Rectal smooth muscle tissue (tissue), 1 donor: ENCODE measurements around the gene STK38.

Experiments
- H3K27ac ChIP-seq: one replicate; pipeline ENCODE4 v1.7.0; 2013; ENCODE audit warnings: low read depth, low read length, inconsistent platforms
- H3K27me3 ChIP-seq: one replicate; pipeline ENCODE4 v1.7.0; 2013; ENCODE audit warnings: low read length; ENCODE audit not compliant: control insufficient read depth, insufficient read depth
- H3K36me3 ChIP-seq: one replicate; pipeline ENCODE4 v1.7.0; 2013; ENCODE audit warnings: low read length; ENCODE audit not compliant: control insufficient read depth, insufficient read depth
- H3K4me1 ChIP-seq: one replicate; pipeline ENCODE4 v1.7.0; 2013; ENCODE audit warnings: low read length; ENCODE audit not compliant: control insufficient read depth, insufficient read depth
- H3K4me3 ChIP-seq: one replicate; pipeline ENCODE4 v1.7.0; 2013; ENCODE audit warnings: low read length
- H3K9ac ChIP-seq: one replicate; pipeline ENCODE4 v1.7.0; 2013; ENCODE audit warnings: low read length

The STK38 gene

DNA sequence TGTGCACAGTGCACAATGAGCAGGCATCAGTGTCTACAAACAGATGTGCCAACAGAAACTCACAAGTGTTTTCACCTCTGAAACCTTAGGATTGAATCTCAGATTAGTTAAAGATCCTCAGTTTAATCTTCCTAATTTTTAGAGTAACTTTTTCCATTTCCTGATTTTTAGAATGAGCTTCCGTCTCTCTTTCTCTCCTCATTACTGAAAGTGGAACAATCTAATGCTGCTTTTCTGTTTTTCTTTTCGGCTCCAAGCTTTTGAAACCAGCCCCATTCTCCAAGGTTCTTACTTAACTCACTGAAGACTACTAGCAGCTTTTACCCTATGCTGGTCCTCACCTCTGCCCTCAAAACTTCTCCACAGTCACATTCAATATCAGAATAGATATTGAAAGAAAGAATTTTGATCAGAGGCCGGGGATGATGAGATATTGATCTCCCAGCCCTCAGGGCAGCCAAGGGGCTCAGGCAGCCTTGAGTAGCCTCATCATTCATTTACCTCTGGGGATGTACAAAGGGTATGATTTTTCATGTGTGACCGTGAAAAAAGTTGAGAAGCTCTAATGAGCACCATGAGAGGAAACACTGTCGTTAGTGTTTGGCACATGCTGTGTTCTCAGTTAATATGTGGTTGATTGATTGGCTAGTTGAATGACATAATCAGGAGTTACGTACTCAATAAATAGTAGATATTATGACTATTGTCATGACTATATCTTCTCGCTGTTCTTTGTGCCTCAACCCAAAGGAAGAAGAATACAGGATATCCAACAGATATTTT lies 11.9 kb upstream of the STK38 start:
- Histone ChIP-seq H3K4me1 (peaks cover 2% of the 10 kb centered on the region), H3K4me3 (no peak overlapping the region), H3K27ac (no peak overlapping the region), H3K27me3 (no peaks in the 10 kb centered on the region), H3K36me3 (no peaks in the 10 kb centered on the region), H3K9ac (no peak overlapping the region)

DNA sequence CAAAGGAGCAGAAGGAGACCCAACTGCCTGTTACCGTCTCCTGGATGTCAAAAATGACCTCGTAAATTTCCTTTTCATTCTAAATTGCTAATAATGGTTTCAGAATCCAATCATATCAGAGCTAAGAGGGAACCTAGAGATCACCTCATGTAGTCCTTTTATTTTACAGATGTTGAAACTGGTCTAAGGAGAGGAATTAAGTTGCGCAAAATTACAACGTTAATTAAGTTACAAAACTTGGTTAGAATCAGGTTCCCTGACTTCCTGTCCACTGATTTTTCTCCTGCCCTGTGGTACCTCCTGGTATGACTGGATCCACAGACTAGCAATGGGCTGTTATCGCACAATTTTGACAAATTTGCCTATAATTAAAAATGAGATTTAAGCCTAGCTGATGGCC lies 9.0 kb upstream of the STK38 start:
- no peak overlapping the region for H3K4me3 ChIP-seq
- no peaks in the 10 kb centered on the region for H3K27me3 ChIP-seq
- H3K36me3 ChIP-seq, result no peaks in the 10 kb centered on the region
- no peak overlapping the region for H3K9ac ChIP-seq
- H3K4me1 ChIP-seq, result peaks cover 2% of the 10 kb centered on the region
- no peak overlapping the region for H3K27ac ChIP-seq

DNA sequence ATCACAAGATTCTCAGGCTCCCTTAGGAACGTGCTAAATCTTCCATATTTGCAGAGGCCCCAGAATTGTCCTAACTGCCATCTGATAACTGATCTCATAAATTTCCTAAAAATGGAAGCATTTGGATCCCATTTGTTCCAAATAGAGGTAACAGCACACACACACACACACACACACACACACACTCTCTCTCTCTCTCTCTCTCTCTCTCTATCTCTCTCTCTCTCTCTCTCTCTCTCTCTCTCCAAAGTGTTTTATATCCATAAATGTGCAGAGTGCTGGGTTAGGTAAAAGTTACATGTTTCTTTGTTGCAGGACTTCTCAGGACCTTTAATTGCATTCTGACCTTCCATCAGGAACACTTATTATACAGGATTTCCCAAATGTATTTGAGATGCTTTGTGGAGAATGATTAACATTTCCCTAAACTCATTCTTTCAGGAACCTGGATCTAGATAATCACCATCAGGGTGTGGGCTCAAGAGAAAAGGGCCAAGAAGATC lies 8.5 kb upstream of the STK38 start:
- H3K27me3 ChIP-seq, result no peaks in the 10 kb centered on the region
- peaks cover 2% of the 10 kb centered on the region for H3K4me1 ChIP-seq
- no peak overlapping the region for H3K4me3 ChIP-seq
- no peak overlapping the region for H3K27ac ChIP-seq
- H3K36me3 ChIP-seq, result no peaks in the 10 kb centered on the region
- H3K9ac ChIP-seq, result no peak overlapping the region

DNA sequence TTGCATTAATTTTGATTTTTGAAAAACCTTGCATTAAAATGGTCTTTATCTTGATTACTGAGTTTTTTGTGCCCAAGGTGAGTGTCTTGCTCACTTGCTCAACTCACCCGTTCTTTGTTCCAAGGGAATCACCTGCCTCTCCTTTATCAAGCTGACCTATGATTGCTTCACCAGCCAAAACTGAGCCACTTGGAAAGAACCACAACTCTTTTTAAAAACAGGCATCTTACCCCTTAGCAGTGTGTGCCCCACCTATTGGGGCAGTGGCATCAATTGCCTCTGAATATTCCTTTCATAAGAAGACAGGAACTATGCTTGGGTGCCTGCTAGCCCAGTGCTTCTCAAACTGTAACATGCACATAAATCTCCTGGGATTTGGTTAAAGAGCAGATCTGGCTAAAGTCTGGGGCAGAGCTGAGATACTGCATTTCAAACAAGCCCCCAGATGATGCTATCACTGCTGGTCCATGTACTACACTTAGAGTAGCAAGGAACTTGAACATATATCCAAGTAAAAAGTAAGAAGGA lies 3.3 kb upstream of the STK38 start:
- Histone ChIP-seq H3K4me3 (no peak overlapping the region), H3K9ac (no peak overlapping the region), H3K27me3 (no peaks in the 10 kb centered on the region), H3K27ac (no peak overlapping the region), H3K4me1 (peaks cover 7% of the 10 kb centered on the region), H3K36me3 (no peaks in the 10 kb centered on the region)

DNA sequence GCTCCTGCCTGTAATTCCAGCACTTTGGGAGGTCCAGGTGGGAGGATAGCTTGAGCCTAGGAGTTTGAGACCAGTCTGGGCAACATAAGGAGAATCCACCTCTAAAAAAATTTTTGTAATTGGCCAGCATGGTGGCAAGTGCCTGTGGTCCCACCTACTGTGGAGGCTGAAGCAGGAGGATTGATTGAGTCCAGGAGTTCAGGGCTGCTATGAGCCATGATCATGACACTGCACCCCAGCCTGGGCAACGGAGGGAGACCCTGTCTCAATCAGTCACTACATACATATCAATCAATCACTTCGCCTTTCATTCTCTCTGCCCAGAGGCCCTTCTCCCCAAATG lies 1.1 kb upstream of the STK38 start:
- Histone ChIP-seq H3K36me3 (no peaks in the 10 kb centered on the region), H3K9ac (no peak overlapping the region), H3K27me3 (no peaks in the 10 kb centered on the region), H3K27ac (no peak overlapping the region), H3K4me3 (no peak overlapping the region), H3K4me1 (peaks cover 5% of the 10 kb centered on the region)

DNA sequence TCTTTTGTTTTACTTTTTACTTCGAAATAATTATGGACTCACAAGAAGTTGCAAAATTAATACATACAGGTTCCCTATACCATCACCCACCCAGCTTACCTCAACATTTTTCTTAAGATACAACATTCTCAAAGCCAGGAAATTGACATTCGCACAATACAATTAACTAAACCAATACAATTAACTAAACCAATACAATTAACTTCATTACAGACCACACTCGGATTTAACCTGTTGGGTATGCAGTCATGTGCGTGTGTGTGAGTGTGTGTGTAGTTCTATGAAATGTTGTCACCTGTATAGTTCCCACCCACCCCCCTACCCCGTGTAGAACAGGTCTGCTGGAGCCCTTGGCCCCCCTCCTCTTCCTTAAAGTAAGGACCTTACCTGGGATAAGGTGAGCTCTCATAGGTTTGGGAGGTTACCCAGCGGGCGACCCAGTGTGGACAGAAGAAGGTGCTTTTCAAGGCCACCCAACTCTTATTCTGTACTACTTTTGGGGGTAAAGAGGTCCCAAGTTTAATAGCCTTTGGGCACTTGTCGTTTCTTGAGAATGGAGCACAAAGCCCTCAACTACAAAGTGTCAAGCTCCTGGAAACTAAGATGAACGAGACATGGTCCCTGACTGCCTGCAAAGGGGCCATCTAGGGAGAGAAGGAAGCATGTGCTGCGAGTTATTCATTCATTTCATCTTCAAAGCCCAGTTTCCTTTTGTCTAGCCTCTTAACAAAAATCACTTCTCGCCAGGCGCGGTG lies 544 bp upstream of the STK38 start:
- peak overlapping the region; percentile 35 for H3K4me3 ChIP-seq
- H3K27ac ChIP-seq, result peak overlapping the region; percentile 81
- no peaks in the 10 kb centered on the region for H3K36me3 ChIP-seq
- H3K4me1 ChIP-seq, result peaks cover 5% of the 10 kb centered on the region
- H3K9ac ChIP-seq, result no peak overlapping the region
- H3K27me3 ChIP-seq, result no peaks in the 10 kb centered on the region

DNA sequence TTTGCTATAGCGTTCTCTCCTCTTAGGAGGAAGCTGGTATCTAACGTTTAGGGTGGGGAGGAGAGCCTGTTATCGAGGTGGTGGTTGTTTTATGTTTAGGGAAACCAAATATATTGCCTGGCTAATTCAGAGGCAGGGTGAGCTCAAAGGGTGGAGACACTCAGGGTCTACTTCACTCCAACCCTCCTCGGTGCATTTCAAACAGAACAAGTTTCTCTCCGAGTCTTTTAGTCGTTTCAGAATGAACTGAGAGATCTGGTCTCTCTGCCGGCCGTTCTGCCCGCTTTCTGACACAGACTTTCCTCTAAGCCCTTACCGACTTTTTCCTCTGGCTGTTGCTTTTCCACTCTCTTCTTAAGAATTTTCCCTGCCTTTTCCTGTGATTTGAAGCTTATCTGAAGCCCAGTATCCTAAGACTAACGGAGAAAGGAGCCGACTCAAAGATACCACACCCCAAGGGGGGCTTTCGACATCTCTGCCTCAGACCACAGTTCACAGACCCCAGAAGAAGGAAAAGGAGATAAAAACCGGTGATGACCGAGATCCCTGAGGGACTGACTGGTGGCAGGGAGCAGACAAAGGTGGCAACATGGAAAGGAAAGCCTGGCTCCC lies 865 bp downstream of the STK38 start:
- no peaks in the 10 kb centered on the region for H3K36me3 ChIP-seq
- H3K27ac ChIP-seq, result peak overlapping the region; percentile 98
- no peaks in the 10 kb centered on the region for H3K27me3 ChIP-seq
- peak overlapping the region; percentile 91 for H3K9ac ChIP-seq
- H3K4me1 ChIP-seq, result peaks cover 5% of the 10 kb centered on the region
- H3K4me3 ChIP-seq, result peak overlapping the region; percentile 93

DNA sequence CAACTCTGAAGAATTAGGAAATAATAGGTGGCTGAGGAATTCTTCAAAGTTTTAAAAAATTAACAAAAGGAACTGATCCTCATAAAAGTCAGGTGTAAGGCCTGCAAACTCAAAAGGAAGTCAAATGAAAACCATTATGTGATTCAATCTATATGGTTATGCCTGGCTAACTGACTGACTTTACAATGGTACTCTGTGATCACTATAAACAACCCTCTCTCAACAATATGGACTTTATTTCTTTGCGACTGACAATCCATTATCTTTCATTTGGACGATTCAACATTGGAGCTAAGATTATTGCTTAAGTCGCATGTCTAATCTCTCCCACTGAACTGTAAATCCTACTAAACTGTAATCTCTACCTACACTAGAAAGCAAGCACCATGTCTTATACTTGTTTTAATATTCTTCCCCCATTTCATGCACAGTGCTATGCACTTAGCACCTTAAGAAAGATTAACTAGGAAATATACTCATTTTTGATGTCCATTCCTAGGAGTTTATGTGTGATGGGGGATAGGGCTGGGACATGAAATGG lies 1.4 kb downstream of the STK38 start:
- Histone ChIP-seq H3K4me3 (peak overlapping the region; percentile 93), H3K9ac (peak overlapping the region; percentile 91), H3K4me1 (peaks cover 5% of the 10 kb centered on the region)

DNA sequence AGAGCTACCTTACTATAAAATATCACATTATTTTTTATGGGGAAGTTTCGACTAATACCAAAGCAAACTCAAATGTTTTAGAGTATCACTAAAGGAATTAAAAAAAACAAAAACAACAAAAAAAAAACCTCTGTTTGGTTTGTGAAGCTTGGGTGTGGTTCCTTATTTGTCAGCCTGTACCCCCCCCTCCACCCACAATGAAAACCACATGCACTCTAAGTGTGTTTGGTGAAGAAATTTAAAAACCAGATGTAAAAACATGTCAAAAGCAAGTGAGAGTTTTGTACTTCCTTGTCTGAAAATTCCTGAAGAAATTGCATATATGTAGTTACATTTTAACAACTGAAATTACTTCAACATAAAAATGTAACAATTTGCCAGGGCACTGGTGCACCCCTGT lies 3.1 kb downstream of the STK38 start:
- Histone ChIP-seq H3K36me3 (peaks cover 5% of the 10 kb centered on the region), H3K27ac (no peak overlapping the region), H3K9ac (no peak overlapping the region), H3K4me3 (peak overlapping the region; percentile 50), H3K4me1 (peaks cover 5% of the 10 kb centered on the region), H3K27me3 (no peaks in the 10 kb centered on the region)

More for the DNA sequence above, 1.4 kb downstream of the STK38 start:
- Histone ChIP-seq H3K27me3 (no peaks in the 10 kb centered on the region), H3K36me3 (no peaks in the 10 kb centered on the region), H3K27ac (peak overlapping the region; percentile 98)

DNA sequence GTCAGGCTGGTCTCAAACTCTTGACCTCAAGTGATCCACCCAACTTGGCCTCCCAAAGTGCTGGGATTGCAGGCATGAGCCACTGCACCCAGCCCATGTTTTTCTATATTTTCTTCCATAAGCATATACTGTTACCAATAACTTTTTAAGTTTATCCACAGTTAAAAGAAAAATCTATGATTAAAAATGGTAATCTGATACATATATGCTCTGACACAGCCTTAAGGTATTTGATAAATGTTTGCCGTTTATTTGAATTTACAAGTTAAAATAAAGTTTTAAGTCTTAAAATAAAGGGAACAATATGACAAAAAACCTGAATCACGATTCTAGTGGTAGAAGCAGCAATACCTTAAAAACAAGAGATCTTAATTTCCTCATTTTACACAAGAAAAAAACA lies 5.2 kb downstream of the STK38 start:
- no peaks in the 10 kb centered on the region for H3K4me1 ChIP-seq
- no peak overlapping the region for H3K4me3 ChIP-seq
- peaks cover 7% of the 10 kb centered on the region for H3K36me3 ChIP-seq
- H3K9ac ChIP-seq, result no peak overlapping the region
- H3K27me3 ChIP-seq, result no peaks in the 10 kb centered on the region
- no peak overlapping the region for H3K27ac ChIP-seq

DNA sequence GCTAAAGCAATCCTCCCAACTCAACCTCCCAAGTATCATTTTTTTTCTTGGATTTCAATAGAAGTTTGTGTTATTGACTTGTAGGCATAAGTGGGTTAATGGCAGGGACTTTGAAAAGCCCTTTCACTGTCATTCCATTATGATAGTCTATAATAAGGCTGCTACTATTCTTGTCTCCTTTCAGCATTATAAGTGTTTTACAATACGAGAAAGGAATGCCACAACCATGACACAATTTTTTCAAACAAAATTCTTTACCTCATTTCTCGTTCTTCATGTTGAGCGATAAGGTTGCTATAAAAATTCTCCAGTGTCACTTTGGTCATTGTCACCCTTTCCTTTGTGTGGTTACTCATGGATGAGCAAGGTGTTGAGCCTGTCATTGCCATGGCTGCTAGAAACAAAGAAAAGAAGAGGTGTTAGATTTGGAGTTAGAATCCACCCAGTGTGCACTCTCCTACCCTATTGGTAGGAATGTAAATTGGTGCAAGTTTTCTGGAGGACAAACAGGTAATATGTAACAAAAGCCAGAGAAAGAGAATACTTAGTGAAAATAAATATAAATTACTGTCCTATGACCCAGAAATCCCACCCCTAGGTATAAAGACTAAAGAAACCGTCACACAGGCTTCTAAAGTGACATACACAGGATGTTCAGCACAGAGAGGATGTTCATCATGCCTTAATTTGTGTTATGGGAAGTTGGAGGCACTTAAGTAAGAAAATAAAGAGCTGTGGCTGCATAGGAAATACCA lies 7.3 kb downstream of the STK38 start:
- Histone ChIP-seq H3K4me1 (no peaks in the 10 kb centered on the region), H3K27ac (no peak overlapping the region), H3K27me3 (no peaks in the 10 kb centered on the region), H3K9ac (no peak overlapping the region), H3K36me3 (peaks cover 7% of the 10 kb centered on the region), H3K4me3 (no peak overlapping the region)
